Body of pancreas (tissue), 4 donors: Measurements from ENCODE around the gene VRK3. TPM values are rescaled to one million over a fixed set of nuclear protein-coding genes. Genes with fewer than 3 reads are reported as not detected.

Source experiments
- ATAC-seq: fragments of 150-250 bp; one replicate; pipeline ENCODE4 v1.9.1; 2016
- DNase-seq, 4 donors: peaks; one replicate each; pipeline ENCODE4 v3.0.0-alpha.2; 2019
- H3K27ac ChIP-seq, 4 donors: fragments of 200-600 bp; sonication (generic); 1 replicate in 3 of 4; 2 replicates in 1 of 4; pipeline versions ENCODE4 v1.5.1 to v1.6.1; 2016 to 2019; ENCODE audit warnings: mild to moderate bottlenecking in 1 of 4, mixed read lengths in 1 of 4, moderate library complexity in 1 of 4
- H3K27me3 ChIP-seq, 2 donors: fragments of 200-600 bp; sonication (generic); one replicate each; pipeline ENCODE4 v1.6.0; 2016; ENCODE audit warnings: mild to moderate bottlenecking in 1 of 2
- H3K36me3 ChIP-seq, 2 donors: fragments of 200-600 bp; sonication (generic); replicated peaks in 1 of 2; 2 replicates each; pipeline ENCODE4 v1.5.1; 2016; ENCODE audit warnings: low read depth in 2 of 2; ENCODE audit not compliant: insufficient read depth in 1 of 2
- H3K4me1 ChIP-seq: fragments of 200-600 bp; sonication (generic); one replicate; pipeline ENCODE4 v1.6.0; 2016
- H3K4me3 ChIP-seq, 2 donors: fragments of 200-600 bp; sonication (generic); 1 replicate in 1 of 2; 2 replicates in 1 of 2; pipeline ENCODE4 v1.5.1; 2016 to 2019
- H3K9me3 ChIP-seq, 3 donors: fragments of 200-600 bp; sonication (generic); 1 replicate in 2 of 3; 2 replicates in 1 of 3; pipeline ENCODE4 v1.5.1; 2016
- CTCF ChIP-seq, 7 experiments: fragments of 450-650 bp in 4 of 7; fragments of 200-600 bp in 3 of 7; sonication (generic) in 3 of 7; IDR thresholded peaks; one replicate each; pipeline ENCODE4 v1.5.1; 2016 to 2019; ENCODE audit warnings: antibody characterized with exemption in 7 of 7
- POLR2A ChIP-seq, 3 donors: fragments of 450-650 bp; IDR thresholded peaks; one replicate each; pipeline ENCODE4 v1.6.1; 2016; ENCODE audit warnings: antibody characterized with exemption in 3 of 3, mild to moderate bottlenecking in 2 of 3
- WGBS, 2 donors: methylation state at CpG; one replicate each; pipeline ENCODE4 v1.1.5; 2017; 5-methylcytosine and 5-hydroxymethylcytosine counted together
- intact Hi-C: fragments of 100-400 bp; cut with DNase I; formaldehyde crosslinking; loops from one replicate; pipeline ENCODE4 v1.15.1; 2023
- total RNA-seq, 2 donors: library from RNA; depleted of rRNA; stranded (reverse); fragments of >200 nt; gene quantifications; one replicate each; pipeline ENCODE4 v1.1.0, GENCODE V29; 2016

VRK3 gene
- total RNA-seq, 2 donors from 2014 or later, result 32.7 to 33.3 TPM

- no peak for ATAC-seq
- Histone ChIP-seq H3K4me3 (no peak overlapping the region), H3K4me1 (peaks cover 4% of the 10 kb centered on the region), H3K9me3 (no peaks in the 10 kb centered on the region), H3K27ac (no peak overlapping the region), H3K36me3 (peaks cover 0 to 23% of the 10 kb centered on the region in 2 donors), H3K27me3 (no peaks in the 10 kb centered on the region)
- TF ChIP-seq CTCF (IDR thresholded peaks at IDR 0.05), result no peak
- TF ChIP-seq POLR2A (IDR thresholded peaks at IDR 0.05), result no peak
- WGBS, 2 donors, result 93 to 100% methylated on average over 1 of the region's 1 CpG
- intact Hi-C loops, result no loop called here
- DNase-seq, result no peak
Observed at GRCh38 chr19:50016225-50016807, 8.9 kb downstream of the VRK3 start.

GRCh38 chr19:50008532-50008931, 16.6 kb downstream of the VRK3 start:
- Histone ChIP-seq H3K36me3 (peaks cover 0 to 11% of the 10 kb centered on the region in 2 donors), H3K9me3 (no peaks in the 10 kb centered on the region), H3K4me3 (no peak overlapping the region), H3K4me1 (no peaks in the 10 kb centered on the region), H3K27me3 (no peaks in the 10 kb centered on the region), H3K27ac (no peak overlapping the region)
- DNase-seq (peak in 1 of 4 donors; percentile 26), ATAC-seq (no peak)
- TF ChIP-seq CTCF (IDR thresholded peaks at IDR 0.05), result no peak
- TF ChIP-seq POLR2A (IDR thresholded peaks at IDR 0.05), result no peak
- intact Hi-C loops, result no loop called here
- WGBS, 2 donors, result 64 to 69% methylated on average over 10 of the region's 10 CpGs

- Histone ChIP-seq H3K4me1 (no peaks in the 10 kb centered on the region), H3K27ac (no peak overlapping the region), H3K27me3 (no peaks in the 10 kb centered on the region), H3K9me3 (no peaks in the 10 kb centered on the region), H3K4me3 (no peak overlapping the region), H3K36me3 (peaks cover 0 to 13% of the 10 kb centered on the region in 2 donors)
- no peak for DNase-seq
- no peak for TF ChIP-seq CTCF (IDR thresholded peaks at IDR 0.05)
- TF ChIP-seq POLR2A (IDR thresholded peaks at IDR 0.05), result no peak
- intact Hi-C loops, result no loop called here
- no peak for ATAC-seq
- 92 to 96% methylated on average over 2 of the region's 2 CpGs for WGBS, 2 donors
Observed at GRCh38 chr19:50007947-50008346, 17.2 kb downstream of the VRK3 start.

- no peaks in the 10 kb centered on the region for H3K9me3 ChIP-seq
- peaks cover 0 to 13% of the 10 kb centered on the region in 2 donors for H3K36me3 ChIP-seq
- no peak overlapping the region for H3K27ac ChIP-seq
- H3K4me1 ChIP-seq, result no peaks in the 10 kb centered on the region
- DNase-seq (no peak), ATAC-seq (no peak)
- H3K4me3 ChIP-seq, result no peak overlapping the region
- intact Hi-C loops, result no loop called here
- H3K27me3 ChIP-seq, result no peaks in the 10 kb centered on the region
- no peak for TF ChIP-seq CTCF (IDR thresholded peaks at IDR 0.05)
- no peak for TF ChIP-seq POLR2A (IDR thresholded peaks at IDR 0.05)
- WGBS, 2 donors, result 88 to 93% methylated on average over 7 to 10 of the region's 10 CpGs
Observed at GRCh38 chr19:50007170-50007569, 18.0 kb downstream of the VRK3 start.

GRCh38 chr19:50005428-50005827, 19.7 kb downstream of the VRK3 start:
- H3K9me3 ChIP-seq, result no peaks in the 10 kb centered on the region
- H3K4me3 ChIP-seq, result no peak overlapping the region
- H3K27me3 ChIP-seq, result no peaks in the 10 kb centered on the region
- intact Hi-C loops, result no loop called here
- no peak for ATAC-seq
- WGBS, 2 donors, result 85 to 93% methylated on average over 12 of the region's 12 CpGs
- TF ChIP-seq CTCF (IDR thresholded peaks at IDR 0.05), result no peak
- TF ChIP-seq POLR2A (IDR thresholded peaks at IDR 0.05), result no peak
- no peak overlapping the region for H3K27ac ChIP-seq
- H3K36me3 ChIP-seq, result peaks cover 0 to 17% of the 10 kb centered on the region in 2 donors
- no peaks in the 10 kb centered on the region for H3K4me1 ChIP-seq
- no peak for DNase-seq
